Inferior parietal cortex (tissue), 1 donor: Measurements from ENCODE around the gene ZNF226.
"Not testable (repeated sequence)": the region's sequence is repeated elsewhere in the genome, so short reads cannot be mapped to it uniquely, and the experiment has no call there.

ENCODE experiments used
- DNase-seq: peaks from one replicate; pipeline ENCODE4 v3.0.0-alpha.2; 2016; ENCODE audit errors: extremely low spot score

Gene ZNF226

GRCh38 chr19:44212250-44212865 lies 47.5 kb downstream of the ZNF226 start, which contains the start of gene ZNF227:
TSS of gene ZNF227 (plus strand) at chr19:44212532. CDS start at chr19:44217793, 5,261 bp downstream.
- peak; percentile 91 for DNase-seq

DNA sequence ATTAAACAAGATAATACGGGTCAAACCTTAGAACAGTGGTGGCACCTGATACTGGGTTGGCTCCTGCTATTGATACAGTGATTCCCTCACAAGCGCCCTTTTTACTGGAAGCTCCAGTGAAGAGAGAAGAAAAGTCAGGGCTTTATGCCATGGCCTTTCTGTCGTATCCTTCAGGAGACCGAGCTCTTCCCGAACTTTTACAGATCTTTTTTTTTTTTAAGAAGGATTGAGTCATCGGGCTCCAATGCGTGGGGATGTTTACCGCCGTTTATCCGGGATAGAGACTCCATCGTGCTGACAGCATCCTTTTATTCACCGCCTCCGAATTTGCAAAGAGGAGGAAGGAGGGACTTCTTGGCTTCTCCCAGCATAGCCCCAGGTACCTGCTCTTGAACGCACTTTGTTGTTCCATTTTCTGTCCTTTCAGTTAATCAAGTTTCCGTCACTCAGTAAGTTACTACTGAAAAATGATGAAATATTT lies 48.0 kb downstream of the ZNF226 start:
- DNase-seq: peak; percentile 54

GRCh38 chr19:44219926-44220325 lies 55.0 kb downstream of the ZNF226 start:
- DNase-seq: not testable (repeated sequence)

DNA sequence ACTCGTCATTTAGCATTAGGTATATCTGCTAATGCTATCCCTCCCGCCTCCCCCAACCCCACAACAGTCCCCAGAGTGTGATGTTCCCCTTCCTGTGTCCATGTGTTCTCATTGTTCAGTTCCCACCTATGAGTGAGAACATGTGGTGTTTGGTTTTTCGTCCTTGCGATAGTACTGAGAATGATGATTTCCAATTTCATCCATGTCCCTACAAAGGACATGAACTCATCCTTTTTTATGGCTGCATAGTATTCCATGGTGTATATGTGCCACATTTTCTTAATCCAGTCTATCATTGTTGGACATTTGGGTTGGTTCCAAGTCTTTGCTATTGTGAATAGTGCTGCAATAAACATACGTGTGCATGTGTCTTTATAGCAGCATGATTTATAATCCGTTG lies 55.9 kb downstream of the ZNF226 start:
- not testable (repeated sequence) for DNase-seq

DNA sequence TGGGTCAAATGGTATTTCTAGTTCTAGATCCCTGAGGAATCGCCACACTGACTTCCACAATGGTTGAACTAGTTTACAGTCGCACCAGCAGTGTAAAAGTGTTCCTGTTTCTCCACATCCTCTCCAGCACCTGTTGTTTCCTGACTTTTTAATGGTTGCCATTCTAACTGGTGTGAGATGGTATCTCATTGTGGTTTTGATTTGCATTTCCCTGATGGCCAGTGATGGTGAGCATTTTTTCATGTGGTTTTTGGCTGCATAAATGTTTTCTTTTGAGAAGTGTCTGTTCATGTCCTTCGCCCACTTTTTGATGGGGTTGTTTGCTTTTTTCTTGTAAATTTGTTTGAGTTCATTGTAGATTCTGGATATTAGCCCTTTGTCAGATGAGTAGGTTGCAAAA lies 56.4 kb downstream of the ZNF226 start:
- DNase-seq: not testable (repeated sequence)
